Mammary epithelial cell (primary cell): ENCODE results near the gene ORC1.

Experiments
- EZH2 ChIP-seq: IDR thresholded peaks from 2 replicates; pipeline ENCODE4 v1.6.1; 2012; ENCODE audit warnings: low read length, inconsistent platforms, borderline replicate concordance
- TF ChIP-seq, protein P1 (sequence below), 2 donors: IDR thresholded peaks in 1 of 2; conservative IDR thresholded peaks in 1 of 2; 2 replicates each; pipeline ENCODE4 v1.5.1; 2011 to 2012; ENCODE audit warnings: inconsistent platforms in 2 of 2, low read length in 2 of 2, mild to moderate bottlenecking in 2 of 2, control low read depth in 1 of 2, low read depth in 1 of 2; ENCODE audit not compliant: insufficient read depth in 1 of 2; ENCODE audit errors: extremely low read depth in 1 of 2

DNA sequence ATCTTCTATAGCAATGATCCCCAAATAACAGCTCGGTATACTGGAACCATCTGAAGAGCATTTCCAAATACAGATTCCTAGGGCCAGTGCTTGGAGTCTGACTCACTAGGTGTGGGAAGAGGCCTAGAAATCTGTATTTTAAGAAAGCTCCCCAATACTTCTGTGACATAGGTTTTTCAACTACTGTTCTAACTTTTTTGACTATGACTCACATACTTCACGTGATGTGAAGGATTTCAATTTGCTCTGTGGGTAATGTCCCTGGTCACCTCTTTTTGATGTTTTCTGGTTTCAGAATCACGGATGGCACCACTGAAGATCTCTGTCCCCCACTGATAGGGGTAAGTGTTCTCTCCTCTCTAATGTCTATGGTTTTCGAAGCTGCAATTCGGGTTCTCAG is 11.0 kb downstream of the ORC1 start:
- no peak for TF ChIP-seq EZH2
- TF ChIP-seq, protein P1, sequence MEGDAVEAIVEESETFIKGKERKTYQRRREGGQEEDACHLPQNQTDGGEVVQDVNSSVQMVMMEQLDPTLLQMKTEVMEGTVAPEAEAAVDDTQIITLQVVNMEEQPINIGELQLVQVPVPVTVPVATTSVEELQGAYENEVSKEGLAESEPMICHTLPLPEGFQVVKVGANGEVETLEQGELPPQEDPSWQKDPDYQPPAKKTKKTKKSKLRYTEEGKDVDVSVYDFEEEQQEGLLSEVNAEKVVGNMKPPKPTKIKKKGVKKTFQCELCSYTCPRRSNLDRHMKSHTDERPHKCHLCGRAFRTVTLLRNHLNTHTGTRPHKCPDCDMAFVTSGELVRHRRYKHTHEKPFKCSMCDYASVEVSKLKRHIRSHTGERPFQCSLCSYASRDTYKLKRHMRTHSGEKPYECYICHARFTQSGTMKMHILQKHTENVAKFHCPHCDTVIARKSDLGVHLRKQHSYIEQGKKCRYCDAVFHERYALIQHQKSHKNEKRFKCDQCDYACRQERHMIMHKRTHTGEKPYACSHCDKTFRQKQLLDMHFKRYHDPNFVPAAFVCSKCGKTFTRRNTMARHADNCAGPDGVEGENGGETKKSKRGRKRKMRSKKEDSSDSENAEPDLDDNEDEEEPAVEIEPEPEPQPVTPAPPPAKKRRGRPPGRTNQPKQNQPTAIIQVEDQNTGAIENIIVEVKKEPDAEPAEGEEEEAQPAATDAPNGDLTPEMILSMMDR (conservative IDR thresholded peaks at IDR 0.05 in 1 of 2, IDR thresholded peaks at IDR 0.05 in 1 of 2; ENCODE audit: extremely low read depth in 1 of 2, insufficient read depth in 1 of 2, low read depth in 1 of 2, low read length in 2 of 2) = no peak
